Measurements from ENCODE around the gene CDCA5. TPM values are rescaled to one million over a fixed set of nuclear protein-coding genes. Genes with fewer than 3 reads are reported as not detected.

The CDCA5 gene
- polyA plus RNA-seq, 2 of the 4 experiments (the other 2 are of a cell fraction), result 30.9 to 46.0 TPM

GRCh38 chr11:65125197-65126056 lies 41.6 kb upstream of the CDCA5 start:
- ATAC-seq (no peak), FAIRE-seq (no peak), DNase-seq (ENCODE audit: low read depth in 1 of 2, low spot score in 1 of 2) (no peak)
- Histone ChIP-seq H3K4me2 (no peak overlapping the region), H3K4me3 (no peak overlapping the region), H3K27ac (no peak overlapping the region), H3K9me3 (no peaks in the 10 kb centered on the region), H3K4me1 (peaks cover 12% of the 10 kb centered on the region; the same call in 2 of the 3 replicates)
- ChIA-PET POLR2A (interaction anchor here (0.5 to 2.0 kb wide), 3 partner anchors 9 to 33 kb away, joined by 5 to 12 read pairs (median 5); partner anchors contain the start of gene SYVN1), CTCF (interaction anchor here (0.6 to 7.3 kb wide), 5 partner anchors 6 to 205 kb away, joined by 3 to 75 read pairs (median 3); partner anchors contain the start of genes ARL2, CAPN1, FAU and MRPL49)
- 83% methylated on average over 10 of the region's 12 CpGs for WGBS (ENCODE audit: missing lambda C conversion rate)
- TF ChIP-seq ELK1 (IDR thresholded peaks at IDR 0.05; ENCODE audit: low read depth, low read length), result no peak
- no peak for TF ChIP-seq POLR2AphosphoS2 (conservative IDR thresholded peaks at IDR 0.05; ENCODE audit: low read length)
- no peak for TF ChIP-seq EHMT2 (IDR thresholded peaks at IDR 0.05; ENCODE audit: low read depth)
- TF ChIP-seq CHD4 (IDR thresholded peaks at IDR 0.05; ENCODE audit: borderline replicate concordance), result no peak
- no peak for TF ChIP-seq MAFK (IDR thresholded peaks at IDR 0.05; ENCODE audit: partially characterized antibody)
- TF ChIP-seq SREBF2 (IDR thresholded peaks at IDR 0.05), result no peak
- TF ChIP-seq CHD2 (IDR thresholded peaks at IDR 0.05; ENCODE audit: low read length, partially characterized antibody), result no peak

- 97% methylated on average over 5 of the region's 5 CpGs for WGBS (ENCODE audit: missing lambda C conversion rate)
- FAIRE-seq, result no peak
- H3K9me3 ChIP-seq, result no peaks in the 10 kb centered on the region
- no peak overlapping the region for H3K4me3 ChIP-seq
- ChIA-PET POLR2A (interaction anchor here (2.0 kb wide), 1 partner anchor 10 kb away, joined by 12 read pairs; the partner anchor contains the start of gene SYVN1), CTCF (interaction anchor here (0.9 to 1.3 kb wide), 2 partner anchors 57 to 206 kb away, joined by 3 read pairs; partner anchors contain the start of gene CAPN1)
- H3K27ac ChIP-seq, result no peak overlapping the region
- peaks cover 19% of the 10 kb centered on the region; the same call in 2 of the 3 replicates for H3K4me1 ChIP-seq
- no peak for ATAC-seq
- no peak overlapping the region for H3K4me2 ChIP-seq
- TF ChIP-seq ZSCAN20 (CRISPR knock-in tag; IDR thresholded peaks at IDR 0.05), result no peak
- no peak for TF ChIP-seq HMGXB4 (CRISPR knock-in tag; IDR thresholded peaks at IDR 0.05; ENCODE audit: borderline replicate concordance)
- no peak for TF ChIP-seq MAX (IDR thresholded peaks at IDR 0.05)
- TF ChIP-seq ZC3H11A (IDR thresholded peaks at IDR 0.05), result no peak
- TF ChIP-seq KDM1A (IDR thresholded peaks at IDR 0.05; ENCODE audit: low read depth), result no peak
- no peak for TF ChIP-seq POLR2AphosphoS2 (conservative IDR thresholded peaks at IDR 0.05; ENCODE audit: low read length)
- no peak for TF ChIP-seq CBX2 (IDR thresholded peaks at IDR 0.05; ENCODE audit: borderline replicate concordance, low read depth)
- TF ChIP-seq MAFK (IDR thresholded peaks at IDR 0.05; ENCODE audit: partially characterized antibody), result no peak
- TF ChIP-seq FOXS1 (CRISPR knock-in tag; IDR thresholded peaks at IDR 0.05), result no peak
- TF ChIP-seq BCL3 (IDR thresholded peaks at IDR 0.05), result no peak
- TF ChIP-seq SREBF2 (IDR thresholded peaks at IDR 0.05), result no peak
- TF ChIP-seq MYC (IDR thresholded peaks at IDR 0.05; ENCODE audit: borderline replicate concordance, low read length), result no peak
- TF ChIP-seq CBX8 (IDR thresholded peaks at IDR 0.05), result no peak
- DNase-seq (ENCODE audit: low read depth in 1 of 2, low spot score in 1 of 2), result no peak
These were observed 40.8 kb upstream of the CDCA5 start for GRCh38 chr11:65124480-65125196.
